ENCODE results near the gene ZNF394.

DNA sequence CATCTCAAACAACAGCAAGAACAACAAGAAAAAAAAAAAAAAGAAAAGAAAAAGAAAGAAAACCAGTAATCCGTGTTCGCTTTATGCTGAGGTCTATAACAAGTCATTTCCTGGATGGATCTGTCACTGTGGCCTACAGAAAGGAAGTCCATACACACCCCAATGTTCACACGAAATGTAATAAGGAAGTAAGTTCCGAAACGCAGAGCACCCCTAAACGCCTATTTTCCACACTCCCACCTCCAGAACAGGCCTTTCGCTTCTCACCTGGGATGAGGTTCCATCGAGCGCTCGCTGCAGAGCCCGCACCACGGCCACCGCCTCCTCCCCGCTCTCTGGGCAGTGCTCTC lies 735 bp downstream of the ZNF394 start:
- TF ChIP-seq, protein P1, sequence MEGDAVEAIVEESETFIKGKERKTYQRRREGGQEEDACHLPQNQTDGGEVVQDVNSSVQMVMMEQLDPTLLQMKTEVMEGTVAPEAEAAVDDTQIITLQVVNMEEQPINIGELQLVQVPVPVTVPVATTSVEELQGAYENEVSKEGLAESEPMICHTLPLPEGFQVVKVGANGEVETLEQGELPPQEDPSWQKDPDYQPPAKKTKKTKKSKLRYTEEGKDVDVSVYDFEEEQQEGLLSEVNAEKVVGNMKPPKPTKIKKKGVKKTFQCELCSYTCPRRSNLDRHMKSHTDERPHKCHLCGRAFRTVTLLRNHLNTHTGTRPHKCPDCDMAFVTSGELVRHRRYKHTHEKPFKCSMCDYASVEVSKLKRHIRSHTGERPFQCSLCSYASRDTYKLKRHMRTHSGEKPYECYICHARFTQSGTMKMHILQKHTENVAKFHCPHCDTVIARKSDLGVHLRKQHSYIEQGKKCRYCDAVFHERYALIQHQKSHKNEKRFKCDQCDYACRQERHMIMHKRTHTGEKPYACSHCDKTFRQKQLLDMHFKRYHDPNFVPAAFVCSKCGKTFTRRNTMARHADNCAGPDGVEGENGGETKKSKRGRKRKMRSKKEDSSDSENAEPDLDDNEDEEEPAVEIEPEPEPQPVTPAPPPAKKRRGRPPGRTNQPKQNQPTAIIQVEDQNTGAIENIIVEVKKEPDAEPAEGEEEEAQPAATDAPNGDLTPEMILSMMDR (IDR thresholded peaks at IDR 0.05; ENCODE audit: low read depth, low read length, poor library complexity, severe bottlenecking) = no peak
- no peak for TF ChIP-seq EZH2phosphoT487 (IDR thresholded peaks at IDR 0.05; ENCODE audit: borderline replicate concordance, low read length)
